Sigmoid colon (tissue), 4 donors: ENCODE data around the gene MSN.

ENCODE experiments used
- EP300 ChIP-seq, 4 donors: sonication (generic); formaldehyde crosslinking; IDR thresholded peaks; one replicate each; pipeline ENCODE4 v1.6.1; 2017; ENCODE audit warnings: antibody characterized with exemption in 4 of 4
- POLR2AphosphoS5 ChIP-seq, 4 donors: sonication (generic); formaldehyde crosslinking; IDR thresholded peaks; one replicate each; pipeline ENCODE4 v1.6.1; 2017; ENCODE audit warnings: antibody characterized with exemption in 4 of 4
- TF ChIP-seq, protein P1 (sequence below), 4 experiments: fragments of 450-650 bp in 3 of 4; fragments of 200-600 bp in 1 of 4; IDR thresholded peaks; one replicate each; pipeline ENCODE4 v1.5.1; 2016 to 2019; ENCODE audit warnings: antibody characterized with exemption in 4 of 4, mild to moderate bottlenecking in 3 of 4, moderate library complexity in 2 of 4

GRCh38 chrX:65695849-65696449 is 28.5 kb downstream of the MSN start:
- TF ChIP-seq POLR2AphosphoS5 (IDR thresholded peaks at IDR 0.05) = no peak
- TF ChIP-seq, protein P1, sequence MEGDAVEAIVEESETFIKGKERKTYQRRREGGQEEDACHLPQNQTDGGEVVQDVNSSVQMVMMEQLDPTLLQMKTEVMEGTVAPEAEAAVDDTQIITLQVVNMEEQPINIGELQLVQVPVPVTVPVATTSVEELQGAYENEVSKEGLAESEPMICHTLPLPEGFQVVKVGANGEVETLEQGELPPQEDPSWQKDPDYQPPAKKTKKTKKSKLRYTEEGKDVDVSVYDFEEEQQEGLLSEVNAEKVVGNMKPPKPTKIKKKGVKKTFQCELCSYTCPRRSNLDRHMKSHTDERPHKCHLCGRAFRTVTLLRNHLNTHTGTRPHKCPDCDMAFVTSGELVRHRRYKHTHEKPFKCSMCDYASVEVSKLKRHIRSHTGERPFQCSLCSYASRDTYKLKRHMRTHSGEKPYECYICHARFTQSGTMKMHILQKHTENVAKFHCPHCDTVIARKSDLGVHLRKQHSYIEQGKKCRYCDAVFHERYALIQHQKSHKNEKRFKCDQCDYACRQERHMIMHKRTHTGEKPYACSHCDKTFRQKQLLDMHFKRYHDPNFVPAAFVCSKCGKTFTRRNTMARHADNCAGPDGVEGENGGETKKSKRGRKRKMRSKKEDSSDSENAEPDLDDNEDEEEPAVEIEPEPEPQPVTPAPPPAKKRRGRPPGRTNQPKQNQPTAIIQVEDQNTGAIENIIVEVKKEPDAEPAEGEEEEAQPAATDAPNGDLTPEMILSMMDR (IDR thresholded peaks at IDR 0.05) = no peak
- TF ChIP-seq EP300 (IDR thresholded peaks at IDR 0.05) = no peak
